NCI-H1105 treated with DMSO at 0.1 percent for 48 hours (cell line): Measurements from ENCODE around the gene PRKCZ.

ENCODE experiments used
- DNase-seq: peaks from one replicate; lab custom pipeline; 2025; lab: John Stamatoyannopoulos, UW

PRKCZ gene

GRCh38 chr1:2049718-2050431 is at the start of gene PRKCZ:
Gene PRKCZ (plus strand): TSS chr1:2050411. CDS start chr1:2050631, 220 bp downstream.
- peak; percentile 89 for DNase-seq

GRCh38 chr1:2000432-2000831 is 49.8 kb upstream of the PRKCZ start:
- no peak for DNase-seq

- DNase-seq, result no peak
Observed at GRCh38 chr1:2000850-2001249, 49.4 kb upstream of the PRKCZ start.

GRCh38 chr1:2001773-2002411 is 48.3 kb upstream of the PRKCZ start:
- DNase-seq, result no peak

GRCh38 chr1:2003541-2004131 is 46.6 kb upstream of the PRKCZ start, which contains the start of gene CFAP74:
Gene CFAP74 (minus strand): TSS chr1:2003786. CDS start chr1:1990956, 12,830 bp downstream.
- DNase-seq, result peak; percentile 76

GRCh38 chr1:2004856-2005255 is 45.4 kb upstream of the PRKCZ start:
- DNase-seq, result no peak

- DNase-seq, result no peak
Observed at GRCh38 chr1:2009101-2010053, 40.8 kb upstream of the PRKCZ start.

GRCh38 chr1:2014181-2014580 is 36.0 kb upstream of the PRKCZ start:
- DNase-seq, result no peak

- no peak for DNase-seq
Observed at GRCh38 chr1:2014741-2015735, 35.2 kb upstream of the PRKCZ start.

- no peak for DNase-seq
Observed at GRCh38 chr1:2016123-2016522, 34.1 kb upstream of the PRKCZ start.

GRCh38 chr1:2018217-2019171 is 31.7 kb upstream of the PRKCZ start:
- no peak for DNase-seq

GRCh38 chr1:2019172-2019543 is 31.1 kb upstream of the PRKCZ start, which contains the start of gene GABRD:
Gene GABRD (plus strand): TSS chr1:2019345. CDS start chr1:2019424, 79 bp downstream.
- peak; percentile 19 for DNase-seq

GRCh38 chr1:2019571-2020309 is 30.5 kb upstream of the PRKCZ start:
- DNase-seq, result no peak

GRCh38 chr1:2020310-2020655 is 29.9 kb upstream of the PRKCZ start:
- no peak for DNase-seq

- DNase-seq, result no peak
Observed at GRCh38 chr1:2021550-2021949, 28.7 kb upstream of the PRKCZ start.

- no peak for DNase-seq
Observed at GRCh38 chr1:2022063-2022770, 28.0 kb upstream of the PRKCZ start.

- no peak for DNase-seq
Observed at GRCh38 chr1:2023187-2023586, 27.0 kb upstream of the PRKCZ start.

GRCh38 chr1:2024451-2024850 is 25.8 kb upstream of the PRKCZ start:
- DNase-seq, result no peak
